ENCODE measurements around the gene OTOA.

DNA sequence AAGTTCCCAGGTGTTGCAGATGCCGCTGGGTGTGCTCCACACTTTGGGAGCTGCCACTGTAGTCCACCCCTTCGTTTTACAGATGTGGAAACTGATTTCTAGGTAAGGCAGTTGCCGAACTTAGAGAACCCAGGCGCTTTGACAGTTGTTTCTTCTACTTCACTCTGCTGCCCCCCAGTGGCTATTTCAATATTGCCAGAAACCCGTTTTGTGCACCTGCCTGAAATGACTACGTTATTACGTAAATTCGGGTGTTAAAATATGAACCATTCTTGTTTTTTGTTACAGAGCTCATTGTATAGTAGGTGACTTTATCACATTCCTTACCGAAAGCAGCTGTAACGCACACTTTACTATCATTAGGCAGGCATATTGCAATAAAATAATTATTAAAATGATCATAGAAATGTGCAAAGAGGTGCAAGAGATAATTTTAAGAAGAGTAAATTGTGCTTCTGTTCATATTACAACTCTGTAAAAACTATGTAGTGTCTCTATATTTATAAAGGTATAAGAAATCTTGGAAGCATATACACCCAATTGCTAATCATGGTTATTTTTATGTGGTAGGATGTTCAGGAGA is 44.9 kb downstream of the OTOA start:
- no peak for TF ChIP-seq ZNF302 (tag by site-specific recombination; IDR thresholded peaks at IDR 0.05; ENCODE audit: low read depth)
- TF ChIP-seq PRDM1 (tag by site-specific recombination; IDR thresholded peaks at IDR 0.05), result no peak
- TF ChIP-seq, protein P1, sequence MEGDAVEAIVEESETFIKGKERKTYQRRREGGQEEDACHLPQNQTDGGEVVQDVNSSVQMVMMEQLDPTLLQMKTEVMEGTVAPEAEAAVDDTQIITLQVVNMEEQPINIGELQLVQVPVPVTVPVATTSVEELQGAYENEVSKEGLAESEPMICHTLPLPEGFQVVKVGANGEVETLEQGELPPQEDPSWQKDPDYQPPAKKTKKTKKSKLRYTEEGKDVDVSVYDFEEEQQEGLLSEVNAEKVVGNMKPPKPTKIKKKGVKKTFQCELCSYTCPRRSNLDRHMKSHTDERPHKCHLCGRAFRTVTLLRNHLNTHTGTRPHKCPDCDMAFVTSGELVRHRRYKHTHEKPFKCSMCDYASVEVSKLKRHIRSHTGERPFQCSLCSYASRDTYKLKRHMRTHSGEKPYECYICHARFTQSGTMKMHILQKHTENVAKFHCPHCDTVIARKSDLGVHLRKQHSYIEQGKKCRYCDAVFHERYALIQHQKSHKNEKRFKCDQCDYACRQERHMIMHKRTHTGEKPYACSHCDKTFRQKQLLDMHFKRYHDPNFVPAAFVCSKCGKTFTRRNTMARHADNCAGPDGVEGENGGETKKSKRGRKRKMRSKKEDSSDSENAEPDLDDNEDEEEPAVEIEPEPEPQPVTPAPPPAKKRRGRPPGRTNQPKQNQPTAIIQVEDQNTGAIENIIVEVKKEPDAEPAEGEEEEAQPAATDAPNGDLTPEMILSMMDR (tag by site-specific recombination; IDR thresholded peaks at IDR 0.05), result peak; percentile 50
- no peak for TF ChIP-seq KLF10 (tag by site-specific recombination; IDR thresholded peaks at IDR 0.05)
- no peak for TF ChIP-seq ZNF221 (tag by site-specific recombination; IDR thresholded peaks at IDR 0.05; ENCODE audit: borderline replicate concordance)
- TF ChIP-seq, protein P2, sequence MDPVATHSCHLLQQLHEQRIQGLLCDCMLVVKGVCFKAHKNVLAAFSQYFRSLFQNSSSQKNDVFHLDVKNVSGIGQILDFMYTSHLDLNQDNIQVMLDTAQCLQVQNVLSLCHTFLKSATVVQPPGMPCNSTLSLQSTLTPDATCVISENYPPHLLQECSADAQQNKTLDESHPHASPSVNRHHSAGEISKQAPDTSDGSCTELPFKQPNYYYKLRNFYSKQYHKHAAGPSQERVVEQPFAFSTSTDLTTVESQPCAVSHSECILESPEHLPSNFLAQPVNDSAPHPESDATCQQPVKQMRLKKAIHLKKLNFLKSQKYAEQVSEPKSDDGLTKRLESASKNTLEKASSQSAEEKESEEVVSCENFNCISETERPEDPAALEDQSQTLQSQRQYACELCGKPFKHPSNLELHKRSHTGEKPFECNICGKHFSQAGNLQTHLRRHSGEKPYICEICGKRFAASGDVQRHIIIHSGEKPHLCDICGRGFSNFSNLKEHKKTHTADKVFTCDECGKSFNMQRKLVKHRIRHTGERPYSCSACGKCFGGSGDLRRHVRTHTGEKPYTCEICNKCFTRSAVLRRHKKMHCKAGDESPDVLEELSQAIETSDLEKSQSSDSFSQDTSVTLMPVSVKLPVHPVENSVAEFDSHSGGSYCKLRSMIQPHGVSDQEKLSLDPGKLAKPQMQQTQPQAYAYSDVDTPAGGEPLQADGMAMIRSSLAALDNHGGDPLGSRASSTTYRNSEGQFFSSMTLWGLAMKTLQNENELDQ (tag by site-specific recombination; IDR thresholded peaks at IDR 0.05; ENCODE audit: low read depth), result no peak
- TF ChIP-seq SETDB1 (IDR thresholded peaks at IDR 0.05; ENCODE audit: insufficient read length, low read length), result no peak
- TF ChIP-seq, protein P3, sequence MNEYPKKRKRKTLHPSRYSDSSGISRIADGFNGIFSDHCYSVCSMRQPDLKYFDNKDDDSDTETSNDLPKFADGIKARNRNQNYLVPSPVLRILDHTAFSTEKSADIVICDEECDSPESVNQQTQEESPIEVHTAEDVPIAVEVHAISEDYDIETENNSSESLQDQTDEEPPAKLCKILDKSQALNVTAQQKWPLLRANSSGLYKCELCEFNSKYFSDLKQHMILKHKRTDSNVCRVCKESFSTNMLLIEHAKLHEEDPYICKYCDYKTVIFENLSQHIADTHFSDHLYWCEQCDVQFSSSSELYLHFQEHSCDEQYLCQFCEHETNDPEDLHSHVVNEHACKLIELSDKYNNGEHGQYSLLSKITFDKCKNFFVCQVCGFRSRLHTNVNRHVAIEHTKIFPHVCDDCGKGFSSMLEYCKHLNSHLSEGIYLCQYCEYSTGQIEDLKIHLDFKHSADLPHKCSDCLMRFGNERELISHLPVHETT (tag by site-specific recombination; IDR thresholded peaks at IDR 0.05), result no peak
- TF ChIP-seq SP3 (tag by site-specific recombination; IDR thresholded peaks at IDR 0.05), result no peak
- TF ChIP-seq, protein P4, sequence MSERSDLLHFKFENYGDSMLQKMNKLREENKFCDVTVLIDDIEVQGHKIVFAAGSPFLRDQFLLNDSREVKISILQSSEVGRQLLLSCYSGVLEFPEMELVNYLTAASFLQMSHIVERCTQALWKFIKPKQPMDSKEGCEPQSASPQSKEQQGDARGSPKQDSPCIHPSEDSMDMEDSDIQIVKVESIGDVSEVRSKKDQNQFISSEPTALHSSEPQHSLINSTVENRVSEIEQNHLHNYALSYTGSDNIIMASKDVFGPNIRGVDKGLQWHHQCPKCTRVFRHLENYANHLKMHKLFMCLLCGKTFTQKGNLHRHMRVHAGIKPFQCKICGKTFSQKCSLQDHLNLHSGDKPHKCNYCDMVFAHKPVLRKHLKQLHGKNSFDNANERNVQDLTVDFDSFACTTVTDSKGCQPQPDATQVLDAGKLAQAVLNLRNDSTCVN (tag by site-specific recombination; optimal IDR thresholded peaks at IDR 0.05), result no peak
